KMS-11 (cell line): ENCODE data around the gene UCHL1.

Source experiments
- H2AFZ ChIP-seq: fragments of 200-600 bp; sonication (generic); 2 replicates; pipeline ENCODE4 v1.6.1; 2016; ENCODE audit warnings: antibody characterized with exemption, mixed run types, low read depth
- H3K27ac ChIP-seq: fragments of 200-600 bp; sonication (generic); 2 replicates; pipeline ENCODE4 v1.6.1; 2016; ENCODE audit warnings: mild to moderate bottlenecking, mixed run types
- H3K27me3 ChIP-seq: fragments of 200-600 bp; sonication (generic); 2 replicates; pipeline ENCODE4 v1.6.1; 2017; ENCODE audit warnings: mild to moderate bottlenecking, low read depth, mixed run types, moderate library complexity; ENCODE audit not compliant: insufficient read depth
- H3K36me3 ChIP-seq: fragments of 200-600 bp; sonication (generic); 2 replicates; pipeline ENCODE4 v1.6.1; 2017; ENCODE audit warnings: mild to moderate bottlenecking, mixed run types; ENCODE audit not compliant: insufficient read depth
- H3K4me1 ChIP-seq: fragments of 200-600 bp; sonication (generic); 2 replicates; pipeline ENCODE4 v1.6.1; 2016; ENCODE audit warnings: mild to moderate bottlenecking, low read depth, mixed run types; ENCODE audit not compliant: poor library complexity, severe bottlenecking
- H3K4me2 ChIP-seq: fragments of 200-600 bp; sonication (generic); 2 replicates; pipeline ENCODE4 v1.7.0; 2016; ENCODE audit warnings: mild to moderate bottlenecking, mixed run types
- H3K4me3 ChIP-seq: fragments of 200-600 bp; sonication (generic); IDR thresholded peaks from 2 replicates; pipeline ENCODE4 v1.6.1; 2017; ENCODE audit warnings: low read depth, low read length, mixed read lengths; ENCODE audit not compliant: insufficient read depth
- H3K79me2 ChIP-seq: fragments of 200-600 bp; sonication (generic); 2 replicates; pipeline ENCODE4 v1.6.1; 2016; ENCODE audit warnings: low read depth, mixed run types; ENCODE audit not compliant: insufficient read depth
- H3K9ac ChIP-seq: fragments of 200-600 bp; sonication (generic); 2 replicates; pipeline ENCODE4 v1.6.1; 2016; ENCODE audit warnings: mild to moderate bottlenecking, mixed run types
- H4K20me1 ChIP-seq: fragments of 200-600 bp; sonication (generic); 2 replicates; pipeline ENCODE4 v1.6.1; 2016; ENCODE audit warnings: mild to moderate bottlenecking, mixed run types; ENCODE audit not compliant: insufficient read depth
- TF ChIP-seq, protein P1 (sequence below): fragments of 200-600 bp; sonication (generic); conservative IDR thresholded peaks from 2 replicates; pipeline ENCODE4 v1.6.1; 2017; ENCODE audit warnings: low read depth, mild to moderate bottlenecking, antibody characterized with exemption, low read length, moderate library complexity, mixed read lengths

The UCHL1 gene

DNA sequence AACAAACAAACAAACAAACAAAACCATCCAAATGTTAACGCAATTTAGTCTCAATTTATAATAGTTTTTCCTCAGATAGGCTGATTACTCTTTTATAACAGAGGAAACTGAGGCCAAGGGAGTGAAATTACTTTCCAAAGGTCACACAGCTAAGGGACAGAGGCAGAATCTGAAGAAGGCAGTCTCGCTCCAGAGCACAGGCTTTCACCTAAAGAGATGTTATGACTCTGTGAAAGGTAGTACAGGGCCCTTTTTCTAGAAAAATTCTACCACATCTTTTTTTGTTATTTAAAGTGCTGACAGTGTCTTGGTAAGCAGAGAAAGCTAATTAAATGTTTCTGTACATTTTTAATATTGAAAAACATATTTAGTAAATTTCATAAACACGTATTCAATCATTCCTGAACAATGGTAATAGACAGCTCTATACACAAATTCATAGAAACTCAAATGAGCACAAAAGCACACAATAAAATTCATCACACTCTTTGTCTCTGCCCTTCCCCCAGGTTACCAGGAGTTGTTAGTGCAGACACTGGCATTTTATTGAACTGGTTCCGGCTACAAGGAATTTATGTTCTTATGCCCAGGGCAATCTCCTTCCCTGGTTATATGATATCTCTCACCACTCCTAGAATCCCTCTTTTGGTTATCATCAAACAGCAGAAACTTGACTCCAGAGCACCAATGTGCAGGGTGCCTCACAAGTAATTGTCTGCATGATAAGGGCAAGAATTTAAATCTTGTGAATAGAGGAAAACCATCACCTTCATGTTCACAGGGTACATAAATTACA is 34.7 kb upstream of the UCHL1 start:
- Histone ChIP-seq H3K4me1 (peaks cover under 1% of the 10 kb centered on the region), H3K9ac (no peak overlapping the region), H3K27ac (no peak overlapping the region), H3K79me2 (no peaks in the 10 kb centered on the region), H4K20me1 (no peaks in the 10 kb centered on the region), H3K36me3 (no peaks in the 10 kb centered on the region), H3K4me2 (no peak overlapping the region), H3K27me3 (no peaks in the 10 kb centered on the region), H2AFZ (no peak overlapping the region), H3K4me3 (no peak overlapping the region)
- TF ChIP-seq, protein P1, sequence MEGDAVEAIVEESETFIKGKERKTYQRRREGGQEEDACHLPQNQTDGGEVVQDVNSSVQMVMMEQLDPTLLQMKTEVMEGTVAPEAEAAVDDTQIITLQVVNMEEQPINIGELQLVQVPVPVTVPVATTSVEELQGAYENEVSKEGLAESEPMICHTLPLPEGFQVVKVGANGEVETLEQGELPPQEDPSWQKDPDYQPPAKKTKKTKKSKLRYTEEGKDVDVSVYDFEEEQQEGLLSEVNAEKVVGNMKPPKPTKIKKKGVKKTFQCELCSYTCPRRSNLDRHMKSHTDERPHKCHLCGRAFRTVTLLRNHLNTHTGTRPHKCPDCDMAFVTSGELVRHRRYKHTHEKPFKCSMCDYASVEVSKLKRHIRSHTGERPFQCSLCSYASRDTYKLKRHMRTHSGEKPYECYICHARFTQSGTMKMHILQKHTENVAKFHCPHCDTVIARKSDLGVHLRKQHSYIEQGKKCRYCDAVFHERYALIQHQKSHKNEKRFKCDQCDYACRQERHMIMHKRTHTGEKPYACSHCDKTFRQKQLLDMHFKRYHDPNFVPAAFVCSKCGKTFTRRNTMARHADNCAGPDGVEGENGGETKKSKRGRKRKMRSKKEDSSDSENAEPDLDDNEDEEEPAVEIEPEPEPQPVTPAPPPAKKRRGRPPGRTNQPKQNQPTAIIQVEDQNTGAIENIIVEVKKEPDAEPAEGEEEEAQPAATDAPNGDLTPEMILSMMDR: no peak

DNA sequence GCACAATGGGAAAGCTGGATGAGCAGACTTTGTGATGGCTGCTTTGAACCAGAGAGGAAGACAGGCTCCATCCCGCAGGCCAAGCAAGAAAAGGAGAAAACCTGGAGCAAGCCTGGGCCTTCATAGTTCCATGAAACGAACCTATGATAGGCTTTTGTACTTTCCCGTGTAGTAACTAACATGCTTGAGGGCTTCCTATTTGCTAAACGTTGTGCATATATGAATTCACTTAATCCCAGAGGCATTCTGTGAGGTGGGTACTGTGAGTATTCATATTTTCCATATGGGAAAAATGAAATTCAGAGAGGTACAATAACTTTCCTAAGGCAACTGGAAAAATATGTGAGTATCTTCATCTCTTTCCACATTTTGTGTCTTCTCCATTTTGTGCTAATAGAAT is 28.8 kb upstream of the UCHL1 start:
- no peak overlapping the region for H3K9ac ChIP-seq
- no peaks in the 10 kb centered on the region for H3K36me3 ChIP-seq
- no peaks in the 10 kb centered on the region for H3K4me1 ChIP-seq
- H4K20me1 ChIP-seq: no peaks in the 10 kb centered on the region
- TF ChIP-seq, protein P1: no peak
- H3K4me3 ChIP-seq: no peak overlapping the region
- no peaks in the 10 kb centered on the region for H3K27me3 ChIP-seq
- H2AFZ ChIP-seq: no peak overlapping the region
- no peak overlapping the region for H3K27ac ChIP-seq
- H3K79me2 ChIP-seq: no peaks in the 10 kb centered on the region
- no peak overlapping the region for H3K4me2 ChIP-seq

DNA sequence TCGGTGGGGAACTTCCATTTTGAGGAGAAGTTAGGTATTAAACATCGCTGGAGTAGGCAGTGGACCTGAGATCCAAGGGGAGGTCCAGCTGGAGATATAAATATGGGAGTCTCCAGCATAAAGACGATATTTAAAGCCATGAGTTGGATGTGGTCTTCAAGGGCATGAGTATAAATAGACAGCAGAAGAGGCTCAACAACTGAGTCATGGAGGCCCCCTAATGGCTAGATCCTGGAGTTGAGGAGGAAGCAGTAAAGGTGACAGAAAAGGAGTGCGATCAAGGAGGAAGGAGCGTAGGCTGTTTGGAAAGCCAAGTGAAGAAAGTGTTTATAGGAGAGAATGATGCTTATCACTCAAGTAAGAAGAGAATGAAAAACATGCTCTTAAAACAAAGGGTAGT is 24.3 kb upstream of the UCHL1 start:
- TF ChIP-seq, protein P1: no peak
- H3K4me3 ChIP-seq: no peak overlapping the region
- no peaks in the 10 kb centered on the region for H3K27me3 ChIP-seq
- no peaks in the 10 kb centered on the region for H3K4me1 ChIP-seq
- no peak overlapping the region for H3K4me2 ChIP-seq
- no peaks in the 10 kb centered on the region for H3K36me3 ChIP-seq
- no peaks in the 10 kb centered on the region for H4K20me1 ChIP-seq
- H2AFZ ChIP-seq: no peak overlapping the region
- H3K79me2 ChIP-seq: no peaks in the 10 kb centered on the region
- no peak overlapping the region for H3K9ac ChIP-seq
- H3K27ac ChIP-seq: no peak overlapping the region

DNA sequence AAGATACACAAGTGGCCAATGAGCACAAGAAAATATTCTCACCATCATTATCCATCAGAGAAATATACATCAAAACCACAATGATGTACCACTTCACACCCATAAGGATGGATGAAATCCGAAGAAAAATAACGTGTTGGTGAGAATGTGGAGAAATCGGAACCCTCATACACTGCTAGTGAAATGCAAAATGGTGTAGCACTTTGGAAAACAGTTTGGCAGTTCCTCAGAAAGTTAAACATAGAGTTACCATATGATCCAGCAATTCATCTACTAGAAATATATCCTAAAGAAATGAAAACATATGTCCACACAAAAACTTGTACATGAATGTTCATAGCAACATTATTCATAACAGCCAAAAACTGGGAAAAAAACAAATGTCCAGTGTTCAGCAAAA is 23.9 kb upstream of the UCHL1 start:
- Histone ChIP-seq H3K27me3 (no peaks in the 10 kb centered on the region), H3K4me2 (no peak overlapping the region), H3K36me3 (no peaks in the 10 kb centered on the region), H3K79me2 (no peaks in the 10 kb centered on the region), H3K4me1 (no peaks in the 10 kb centered on the region), H3K27ac (no peak overlapping the region), H4K20me1 (no peaks in the 10 kb centered on the region), H3K9ac (no peak overlapping the region), H3K4me3 (no peak overlapping the region), H2AFZ (no peak overlapping the region)
- TF ChIP-seq, protein P1: no peak
